ENCODE data around the gene ITPR1.

DNA sequence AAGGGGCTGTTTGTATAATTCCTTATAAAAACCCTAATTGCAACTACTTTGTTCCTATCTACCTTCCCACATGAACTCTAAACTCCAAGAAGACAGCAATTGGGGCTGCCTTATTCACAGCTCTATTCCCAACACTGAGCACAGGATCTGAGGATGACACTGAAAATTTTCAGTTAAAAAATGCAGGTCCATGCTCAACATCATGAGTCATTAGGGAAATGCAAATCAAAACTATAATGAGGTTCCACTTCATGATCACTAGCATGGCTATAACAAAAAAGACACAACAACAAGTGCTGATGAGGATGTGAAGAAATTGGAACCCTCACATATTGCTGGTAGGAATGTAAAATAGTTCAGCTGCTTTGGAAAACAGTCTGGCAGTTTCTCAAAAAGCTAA is 39.0 kb upstream of the ITPR1 start:
- TF ChIP-seq CTCF (conservative IDR thresholded peaks at IDR 0.05; ENCODE audit: low read depth in 2 of 2) (no peak), POLR2AphosphoS5 (IDR thresholded peaks at IDR 0.05; ENCODE audit: low read depth) (no peak), EZH2phosphoT487 (IDR thresholded peaks at IDR 0.05; ENCODE audit: unreplicated experiment) (no peak), JUNB (IDR thresholded peaks at IDR 0.05; ENCODE audit: unreplicated experiment) (no peak), EZH2 (IDR thresholded peaks at IDR 0.05; ENCODE audit: low read depth, unreplicated experiment) (no peak), REST (IDR thresholded peaks at IDR 0.05; ENCODE audit: unreplicated experiment) (no peak), ZNF114 (CRISPR knock-in tag; IDR thresholded peaks at IDR 0.05) (no peak), CREB1 (CRISPR knock-in tag; IDR thresholded peaks at IDR 0.05; ENCODE audit: low read depth) (no peak), ZNF331 (CRISPR knock-in tag; IDR thresholded peaks at IDR 0.05; ENCODE audit: low read depth) (no peak), ETS1 (IDR thresholded peaks at IDR 0.05) (no peak), NANOG (IDR thresholded peaks at IDR 0.05; ENCODE audit: borderline replicate concordance) (no peak), STAT1 (IDR thresholded peaks at IDR 0.05; ENCODE audit: unreplicated experiment) (no peak)

Measured in GM23338 (cell line).